ENCODE results near the gene AFAP1L2.

The AFAP1L2 gene

GRCh38 chr10:114273910-114274309 is 130.4 kb downstream of the AFAP1L2 start:
- Histone ChIP-seq H3K4me3 (ENCODE audit: low read length) (no peak overlapping the region), H3K4me1 (ENCODE audit: control insufficient read depth, insufficient read depth, low read length) (no peaks in the 10 kb centered on the region), H3K36me3 (ENCODE audit: control insufficient read depth, insufficient read depth, low read length) (no peaks in the 10 kb centered on the region), H3K9me3 (ENCODE audit: control insufficient read depth, insufficient read depth, low read length) (no peaks in the 10 kb centered on the region), H3K27me3 (ENCODE audit: control insufficient read depth, insufficient read depth, low read length) (no peaks in the 10 kb centered on the region), H3K27ac (ENCODE audit: low read length) (no peak overlapping the region)
- no CpG with 5 or more reads among the region's 3 CpGs for WGBS (ENCODE audit: insufficient coverage, insufficient read length)
- DNase-seq (ENCODE audit: low read depth, low spot score): no peak

DNA sequence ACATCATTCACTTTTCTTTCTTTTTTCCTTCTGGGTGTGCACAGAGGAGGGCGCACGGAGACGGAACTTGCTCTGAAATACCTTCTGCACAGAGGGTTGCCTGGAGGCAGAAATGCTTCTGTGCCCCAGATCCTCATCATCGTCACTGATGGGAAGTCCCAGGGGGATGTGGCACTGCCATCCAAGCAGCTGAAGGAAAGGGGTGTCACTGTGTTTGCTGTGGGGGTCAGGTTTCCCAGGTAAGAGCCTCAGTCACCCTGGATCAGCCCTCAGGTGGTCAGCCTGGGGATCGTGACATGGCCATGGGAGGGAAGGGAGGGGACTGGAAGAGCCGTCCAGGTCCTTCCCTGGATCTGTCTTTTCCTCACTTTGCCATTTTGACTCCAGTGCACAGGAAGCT is 131.6 kb downstream of the AFAP1L2 start:
- Histone ChIP-seq H3K4me3 (ENCODE audit: low read length) (no peak overlapping the region), H3K36me3 (ENCODE audit: control insufficient read depth, insufficient read depth, low read length) (no peaks in the 10 kb centered on the region), H3K27ac (ENCODE audit: low read length) (no peak overlapping the region), H3K27me3 (ENCODE audit: control insufficient read depth, insufficient read depth, low read length) (no peaks in the 10 kb centered on the region), H3K4me1 (ENCODE audit: control insufficient read depth, insufficient read depth, low read length) (no peaks in the 10 kb centered on the region), H3K9me3 (ENCODE audit: control insufficient read depth, insufficient read depth, low read length) (no peaks in the 10 kb centered on the region)
- no CpG with 5 or more reads among the region's 6 CpGs for whole genome bisulfite sequencing (ENCODE audit: insufficient coverage, insufficient read length)
- DNase-seq (ENCODE audit: low read depth, low spot score): no peak

GRCh38 chr10:114271779-114272167 is 132.5 kb downstream of the AFAP1L2 start:
- H3K27ac ChIP-seq (ENCODE audit: low read length): no peak overlapping the region
- no CpG with 5 or more reads among the region's 4 CpGs for WGBS (ENCODE audit: insufficient coverage, insufficient read length)

DNA sequence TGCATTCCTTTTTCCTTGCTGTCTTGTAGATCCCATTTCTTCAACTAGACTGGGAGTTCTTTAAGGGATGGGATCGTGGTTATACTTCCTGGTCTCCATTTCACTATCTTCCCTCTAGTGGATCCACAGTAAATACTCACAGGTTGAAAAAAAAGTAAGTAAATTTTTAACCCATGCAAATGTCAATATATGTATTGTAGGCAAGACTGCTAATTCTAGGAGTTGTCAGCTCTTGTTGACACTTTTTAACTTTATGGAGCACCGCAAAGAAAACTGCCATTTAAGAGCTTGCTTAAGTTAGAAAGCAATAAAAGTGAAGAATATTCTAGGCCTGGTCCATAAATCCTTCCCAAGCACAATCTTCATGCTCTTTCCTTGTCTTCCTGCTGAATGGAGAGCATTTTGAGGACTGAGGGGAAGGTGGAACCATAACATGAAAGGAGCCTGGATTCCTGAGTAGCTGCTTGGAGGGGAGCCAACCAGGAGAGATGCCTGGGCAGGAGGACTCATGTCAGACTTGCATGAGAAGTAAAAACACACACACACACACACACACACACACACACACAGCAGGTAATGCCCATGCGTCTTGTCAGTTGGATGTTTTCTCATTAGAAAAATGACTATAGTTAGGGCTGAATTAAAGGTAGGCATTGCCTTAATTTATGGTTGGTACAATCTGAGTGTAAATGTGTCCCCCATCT is 133.1 kb downstream of the AFAP1L2 start:
- no peak overlapping the region for H3K4me3 ChIP-seq (ENCODE audit: low read length)
- H3K4me1 ChIP-seq (ENCODE audit: control insufficient read depth, insufficient read depth, low read length): no peaks in the 10 kb centered on the region
- H3K27me3 ChIP-seq (ENCODE audit: control insufficient read depth, insufficient read depth, low read length): no peaks in the 10 kb centered on the region
- H3K27ac ChIP-seq (ENCODE audit: low read length): no peak overlapping the region
- H3K36me3 ChIP-seq (ENCODE audit: control insufficient read depth, insufficient read depth, low read length): no peaks in the 10 kb centered on the region
- no peak for DNase-seq (ENCODE audit: low read depth, low spot score)
- WGBS (ENCODE audit: insufficient coverage, insufficient read length): no CpG with 5 or more reads among the region's 3 CpGs
- H3K9me3 ChIP-seq (ENCODE audit: control insufficient read depth, insufficient read depth, low read length): no peaks in the 10 kb centered on the region

More at GRCh38 chr10:114271779-114272167, 132.5 kb downstream of the AFAP1L2 start:
- DNase-seq (ENCODE audit: low read depth, low spot score): no peak
- H3K4me1 ChIP-seq (ENCODE audit: control insufficient read depth, insufficient read depth, low read length): no peaks in the 10 kb centered on the region
- no peaks in the 10 kb centered on the region for H3K27me3 ChIP-seq (ENCODE audit: control insufficient read depth, insufficient read depth, low read length)
- no peaks in the 10 kb centered on the region for H3K9me3 ChIP-seq (ENCODE audit: control insufficient read depth, insufficient read depth, low read length)
- H3K36me3 ChIP-seq (ENCODE audit: control insufficient read depth, insufficient read depth, low read length): no peaks in the 10 kb centered on the region
- no peak overlapping the region for H3K4me3 ChIP-seq (ENCODE audit: low read length)

- Histone ChIP-seq H3K27ac (ENCODE audit: low read length) (no peak overlapping the region), H3K4me1 (ENCODE audit: control insufficient read depth, insufficient read depth, low read length) (no peaks in the 10 kb centered on the region), H3K9me3 (ENCODE audit: control insufficient read depth, insufficient read depth, low read length) (no peaks in the 10 kb centered on the region), H3K36me3 (ENCODE audit: control insufficient read depth, insufficient read depth, low read length) (no peaks in the 10 kb centered on the region), H3K4me3 (ENCODE audit: low read length) (no peak overlapping the region), H3K27me3 (ENCODE audit: control insufficient read depth, insufficient read depth, low read length) (no peaks in the 10 kb centered on the region)
- DNase-seq (ENCODE audit: low read depth, low spot score): no peak
- WGBS (ENCODE audit: insufficient coverage, insufficient read length): no CpG with 5 or more reads among the region's 5 CpGs
These were observed 137.8 kb downstream of the AFAP1L2 start for GRCh38 chr10:114266521-114266920.

- H3K27ac ChIP-seq (ENCODE audit: low read length): no peak overlapping the region
- WGBS (ENCODE audit: insufficient coverage, insufficient read length): no CpG with 5 or more reads among the region's 6 CpGs
- H3K4me1 ChIP-seq (ENCODE audit: control insufficient read depth, insufficient read depth, low read length): no peaks in the 10 kb centered on the region
- no peaks in the 10 kb centered on the region for H3K36me3 ChIP-seq (ENCODE audit: control insufficient read depth, insufficient read depth, low read length)
- no peak overlapping the region for H3K4me3 ChIP-seq (ENCODE audit: low read length)
- H3K27me3 ChIP-seq (ENCODE audit: control insufficient read depth, insufficient read depth, low read length): no peaks in the 10 kb centered on the region
- DNase-seq (ENCODE audit: low read depth, low spot score): no peak
- no peaks in the 10 kb centered on the region for H3K9me3 ChIP-seq (ENCODE audit: control insufficient read depth, insufficient read depth, low read length)
These were observed 138.8 kb downstream of the AFAP1L2 start for GRCh38 chr10:114265392-114266053.

DNA sequence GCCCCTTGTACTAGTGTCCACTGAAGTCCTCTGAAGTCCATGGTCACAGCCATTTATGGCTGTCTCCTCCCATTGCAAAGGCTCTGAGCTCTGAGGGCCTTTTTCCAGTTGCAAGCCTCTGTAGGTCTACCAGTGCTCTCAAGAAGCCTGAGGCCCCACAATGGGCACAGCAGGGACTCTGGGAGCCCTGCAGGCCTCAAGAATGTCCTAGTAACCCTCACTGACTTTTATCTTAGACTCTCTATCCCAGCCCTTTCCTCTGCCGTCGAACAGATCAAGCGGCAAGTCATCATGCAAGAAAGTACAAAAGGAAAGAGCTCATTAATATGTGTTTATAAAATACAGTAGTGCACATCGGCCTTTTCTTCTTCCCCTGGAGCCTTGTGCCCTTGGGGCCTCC is 141.8 kb downstream of the AFAP1L2 start:
- Histone ChIP-seq H3K4me3 (ENCODE audit: low read length) (no peak overlapping the region), H3K27me3 (ENCODE audit: control insufficient read depth, insufficient read depth, low read length) (no peaks in the 10 kb centered on the region), H3K4me1 (ENCODE audit: control insufficient read depth, insufficient read depth, low read length) (no peaks in the 10 kb centered on the region), H3K27ac (ENCODE audit: low read length) (no peak overlapping the region), H3K36me3 (ENCODE audit: control insufficient read depth, insufficient read depth, low read length) (no peaks in the 10 kb centered on the region), H3K9me3 (ENCODE audit: control insufficient read depth, insufficient read depth, low read length) (no peaks in the 10 kb centered on the region)
- no CpG with 5 or more reads among the region's 4 CpGs for WGBS (ENCODE audit: insufficient coverage, insufficient read length)
- no peak for DNase-seq (ENCODE audit: low read depth, low spot score)

GRCh38 chr10:114261076-114261475 is 143.2 kb downstream of the AFAP1L2 start:
- Histone ChIP-seq H3K9me3 (ENCODE audit: control insufficient read depth, insufficient read depth, low read length) (no peaks in the 10 kb centered on the region), H3K4me3 (ENCODE audit: low read length) (no peak overlapping the region), H3K27ac (ENCODE audit: low read length) (no peak overlapping the region), H3K27me3 (ENCODE audit: control insufficient read depth, insufficient read depth, low read length) (no peaks in the 10 kb centered on the region), H3K36me3 (ENCODE audit: control insufficient read depth, insufficient read depth, low read length) (no peaks in the 10 kb centered on the region), H3K4me1 (ENCODE audit: control insufficient read depth, insufficient read depth, low read length) (no peaks in the 10 kb centered on the region)
- no peak for DNase-seq (ENCODE audit: low read depth, low spot score)
- WGBS (ENCODE audit: insufficient coverage, insufficient read length): no CpG with 5 or more reads among the region's 2 CpGs

DNA sequence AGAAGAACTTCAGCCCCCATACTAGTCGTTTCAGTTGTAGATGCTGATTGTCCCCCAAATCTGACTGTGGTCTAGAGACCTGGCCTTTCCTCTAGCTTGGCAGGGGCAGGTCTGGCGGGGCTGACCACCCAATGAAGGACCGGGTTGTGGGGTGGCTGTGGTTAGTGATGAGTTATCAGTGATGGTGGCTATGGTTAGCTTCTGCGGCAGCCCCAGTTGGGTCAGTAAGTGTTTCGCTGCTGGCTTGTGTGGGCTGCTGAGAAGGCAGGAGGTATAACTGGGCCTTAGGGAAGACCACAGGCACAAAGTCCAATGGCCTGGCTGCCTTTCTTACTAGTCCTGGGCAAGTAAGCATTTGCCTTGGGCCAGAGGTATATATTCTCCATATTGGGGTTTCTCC is 143.9 kb downstream of the AFAP1L2 start:
- no peak overlapping the region for H3K4me3 ChIP-seq (ENCODE audit: low read length)
- no peaks in the 10 kb centered on the region for H3K27me3 ChIP-seq (ENCODE audit: control insufficient read depth, insufficient read depth, low read length)
- no peaks in the 10 kb centered on the region for H3K4me1 ChIP-seq (ENCODE audit: control insufficient read depth, insufficient read depth, low read length)
- H3K27ac ChIP-seq (ENCODE audit: low read length): no peak overlapping the region
- no peaks in the 10 kb centered on the region for H3K9me3 ChIP-seq (ENCODE audit: control insufficient read depth, insufficient read depth, low read length)
- no peaks in the 10 kb centered on the region for H3K36me3 ChIP-seq (ENCODE audit: control insufficient read depth, insufficient read depth, low read length)
- DNase-seq (ENCODE audit: low read depth, low spot score): no peak
- no CpG with 5 or more reads among the region's 5 CpGs for WGBS (ENCODE audit: insufficient coverage, insufficient read length)

GRCh38 chr10:114259824-114260223 is 144.5 kb downstream of the AFAP1L2 start:
- H3K27ac ChIP-seq (ENCODE audit: low read length): no peak overlapping the region
- H3K27me3 ChIP-seq (ENCODE audit: control insufficient read depth, insufficient read depth, low read length): no peaks in the 10 kb centered on the region
- H3K36me3 ChIP-seq (ENCODE audit: control insufficient read depth, insufficient read depth, low read length): no peaks in the 10 kb centered on the region
- no CpG with 5 or more reads among the region's 10 CpGs for WGBS (ENCODE audit: insufficient coverage, insufficient read length)
- DNase-seq (ENCODE audit: low read depth, low spot score): no peak
- H3K4me3 ChIP-seq (ENCODE audit: low read length): no peak overlapping the region
- no peaks in the 10 kb centered on the region for H3K4me1 ChIP-seq (ENCODE audit: control insufficient read depth, insufficient read depth, low read length)
- no peaks in the 10 kb centered on the region for H3K9me3 ChIP-seq (ENCODE audit: control insufficient read depth, insufficient read depth, low read length)

All from iPS DF 6.9 (cell line).